Dermis microvascular lymphatic vessel endothelial cell (primary cell): Measurements from ENCODE around the gene SYNDIG1L. TPM values are rescaled to one million over a fixed set of nuclear protein-coding genes. Genes with fewer than 3 reads are reported as not detected.

ENCODE experiments used
- DNase-seq, 2 donors: peaks; one replicate each; pipeline versions ENCODE4 v3.0.0 to v3.0.0-alpha.2; 2010; ENCODE audit warnings: low read depth in 2 of 2
- total RNA-seq: library from RNA; depleted of rRNA; stranded (reverse); fragments of >200 nt; gene quantifications from 2 replicates; pipeline ENCODE4 v1.2.1, GENCODE V29; 2014

SYNDIG1L gene
- total RNA-seq, 1 donor from 2014 or later = not detected

DNA sequence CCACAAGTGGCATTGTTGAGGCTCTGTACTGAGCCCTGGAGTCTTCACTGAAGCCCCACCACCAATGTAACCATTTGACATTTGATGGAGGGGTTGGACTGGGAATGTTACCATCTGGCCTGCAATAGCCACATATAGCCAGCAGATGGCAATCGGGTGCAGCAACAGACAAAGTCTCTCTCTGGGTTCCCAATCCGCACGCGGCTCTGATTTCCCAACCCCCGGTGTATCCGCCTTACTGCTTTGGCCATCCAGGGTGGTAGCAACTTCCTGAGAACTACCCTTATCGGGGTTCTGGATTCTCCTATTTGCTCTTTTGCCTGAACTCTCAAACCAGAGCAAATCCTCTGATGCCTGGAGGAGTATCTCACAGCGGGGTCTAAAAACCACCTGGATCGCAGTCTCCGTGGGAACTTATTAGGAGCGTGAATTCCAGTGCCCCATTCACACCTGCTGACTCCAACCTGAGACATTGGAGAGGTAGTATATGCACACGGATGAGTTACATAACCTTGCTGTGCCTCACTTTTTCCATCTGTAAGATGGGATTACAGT is 63.6 kb downstream of the SYNDIG1L start:
- peak; percentile 47 to 65 for DNase-seq

DNA sequence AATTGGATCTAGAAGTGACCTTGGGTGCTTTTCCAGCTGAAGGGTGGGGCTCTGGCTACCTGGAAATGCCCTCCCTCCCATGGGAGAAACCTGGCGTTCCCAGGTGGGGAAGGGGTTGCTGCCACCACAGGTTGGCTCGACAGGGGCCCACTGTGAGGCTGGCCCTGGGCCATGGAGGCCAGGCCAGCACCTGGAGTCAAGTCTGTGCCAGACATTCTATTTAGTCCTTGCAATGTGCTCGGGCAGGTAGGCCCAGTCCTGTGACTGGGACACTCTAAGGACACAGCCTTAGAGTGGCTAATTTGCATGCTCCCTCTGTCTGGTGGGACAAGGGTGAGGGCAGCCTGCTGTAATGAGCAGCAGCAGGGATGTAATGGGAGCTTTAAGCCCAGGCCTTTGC is 65.8 kb downstream of the SYNDIG1L start:
- no peak for DNase-seq

- no peak for DNase-seq
These were observed 67.7 kb downstream of the SYNDIG1L start for GRCh38 chr14:74358176-74358829.

- DNase-seq = no peak
These were observed 68.4 kb downstream of the SYNDIG1L start for GRCh38 chr14:74357585-74357984.

DNA sequence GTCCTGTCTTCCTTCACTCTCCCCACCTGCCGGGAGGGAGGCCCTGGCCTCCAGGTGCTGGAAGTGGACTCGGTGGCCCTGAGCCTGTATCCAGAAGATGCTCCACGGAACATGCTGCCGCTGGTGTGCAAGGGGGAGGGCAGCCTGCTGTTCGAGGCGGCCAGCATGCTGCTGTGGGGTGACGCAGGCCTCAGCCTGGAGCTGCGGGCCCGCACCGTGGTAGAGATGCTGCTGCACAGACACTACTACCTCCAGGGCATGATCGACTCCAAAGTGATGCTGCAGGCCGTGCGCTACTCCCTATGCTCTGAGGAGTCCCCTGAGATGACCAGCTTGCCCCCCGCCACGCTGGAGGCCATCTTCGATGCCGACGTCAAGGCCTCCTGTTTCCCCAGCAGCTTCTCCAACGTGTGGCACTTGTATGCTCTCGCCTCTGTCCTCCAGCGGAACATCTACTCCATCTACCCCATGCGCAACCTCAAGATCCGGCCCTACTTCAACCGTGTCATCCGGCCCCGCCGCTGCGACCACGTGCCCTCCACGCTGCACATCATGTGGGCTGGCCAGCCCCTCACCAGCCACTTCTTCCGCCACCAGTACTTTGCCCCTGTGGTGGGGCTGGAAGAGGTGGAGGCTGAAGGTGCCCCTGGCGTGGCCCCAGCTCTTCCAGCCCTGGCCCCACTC is 69.0 kb downstream of the SYNDIG1L start:
- no peak for DNase-seq

Other genes with a start within 250 kb of the SYNDIG1L start
- gene VSX2, start 186.8 kb downstream of the SYNDIG1L start, total RNA-seq = not detected in 2 replicates
- gene ABCD4, start 123.3 kb downstream of the SYNDIG1L start, total RNA-seq = 34.1 and 53.6 TPM in 2 replicates
- gene VRTN, start 77.7 kb downstream of the SYNDIG1L start, total RNA-seq = not detected in 2 replicates
- gene NPC2, start 67.1 kb upstream of the SYNDIG1L start, total RNA-seq = 128 and 259 TPM in 2 replicates
- 11.6 and 14.2 TPM in 2 replicates for gene ISCA2, start 67.6 kb upstream of the SYNDIG1L start, total RNA-seq
- 15.7 and 22.7 TPM in 2 replicates for gene LTBP2, start 186.0 kb upstream of the SYNDIG1L start, total RNA-seq